MG63 (cell line): ENCODE measurements around the gene TUBGCP3. TPM values are rescaled to one million over a fixed set of nuclear protein-coding genes. Genes with fewer than 3 reads are reported as not detected.

Source experiments
- total RNA-seq: library from RNA; depleted of rRNA; stranded (reverse); fragments of >200 nt; shearing (Covaris generic); gene quantifications from 2 replicates; pipeline ENCODE4 v1.2.3, GENCODE V29; 2014; ENCODE audit warnings: low replicate concordance; rRNA removed

TUBGCP3 gene
- total RNA-seq, 1 experiment from 2014 or later: 8.5 TPM

Other genes starting within 250 kb of the TUBGCP3 start
- gene SPACA7, start 211.8 kb downstream of the TUBGCP3 start, total RNA-seq: not detected in 2 replicates
- gene ATP11A, start 101.9 kb upstream of the TUBGCP3 start, total RNA-seq: 2.5 and 2.7 TPM in 2 replicates